GM12872 (cell line): ENCODE data around the gene VPS37C.

Experiments
- TF ChIP-seq, protein P1 (sequence below): IDR thresholded peaks from 3 replicates; pipeline ENCODE4 v1.5.1; 2011; ENCODE audit warnings: low read depth, mild to moderate bottlenecking, low read length, moderate library complexity; ENCODE audit not compliant: insufficient read depth

Gene VPS37C

DNA sequence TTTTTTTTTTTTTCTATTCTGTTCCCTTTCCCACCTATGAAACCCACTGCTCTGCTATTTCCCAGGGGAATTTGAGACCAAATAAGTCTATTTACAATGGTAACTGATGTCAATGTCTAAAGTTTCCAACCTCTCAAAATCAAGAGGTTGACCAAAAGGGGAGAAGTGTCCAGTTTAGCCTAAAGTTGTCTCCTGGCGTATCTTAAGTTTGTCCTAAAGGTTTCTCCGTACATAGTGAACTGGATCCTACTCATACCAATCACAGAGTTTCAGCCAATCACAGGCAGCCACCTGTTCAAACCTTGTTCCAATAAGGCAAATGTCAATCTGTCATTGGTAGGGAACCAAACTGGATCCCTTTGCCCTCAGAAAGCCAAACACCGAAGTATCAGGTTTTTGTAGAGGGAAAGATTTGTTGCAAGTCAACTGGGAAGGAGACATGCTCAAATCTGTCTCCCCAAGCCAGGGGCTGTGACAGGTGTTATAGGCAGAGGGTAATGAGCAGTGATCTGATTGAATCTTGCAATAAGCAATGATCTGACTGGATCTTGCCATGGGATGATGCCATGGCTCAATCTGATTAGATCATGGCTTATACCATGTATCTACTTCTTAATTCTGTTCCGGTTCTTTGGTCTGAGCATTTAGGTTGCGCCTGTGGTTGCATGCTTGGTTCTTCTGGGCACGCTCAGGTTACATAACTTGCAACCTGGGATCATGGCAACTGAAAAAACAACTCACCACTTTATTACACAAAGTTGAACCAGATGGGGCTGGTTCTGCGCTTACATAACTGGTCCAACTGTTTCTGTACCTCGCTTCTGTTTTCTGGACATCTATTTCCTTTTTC, 1.1 kb upstream of the VPS37C start:
- TF ChIP-seq, protein P1, sequence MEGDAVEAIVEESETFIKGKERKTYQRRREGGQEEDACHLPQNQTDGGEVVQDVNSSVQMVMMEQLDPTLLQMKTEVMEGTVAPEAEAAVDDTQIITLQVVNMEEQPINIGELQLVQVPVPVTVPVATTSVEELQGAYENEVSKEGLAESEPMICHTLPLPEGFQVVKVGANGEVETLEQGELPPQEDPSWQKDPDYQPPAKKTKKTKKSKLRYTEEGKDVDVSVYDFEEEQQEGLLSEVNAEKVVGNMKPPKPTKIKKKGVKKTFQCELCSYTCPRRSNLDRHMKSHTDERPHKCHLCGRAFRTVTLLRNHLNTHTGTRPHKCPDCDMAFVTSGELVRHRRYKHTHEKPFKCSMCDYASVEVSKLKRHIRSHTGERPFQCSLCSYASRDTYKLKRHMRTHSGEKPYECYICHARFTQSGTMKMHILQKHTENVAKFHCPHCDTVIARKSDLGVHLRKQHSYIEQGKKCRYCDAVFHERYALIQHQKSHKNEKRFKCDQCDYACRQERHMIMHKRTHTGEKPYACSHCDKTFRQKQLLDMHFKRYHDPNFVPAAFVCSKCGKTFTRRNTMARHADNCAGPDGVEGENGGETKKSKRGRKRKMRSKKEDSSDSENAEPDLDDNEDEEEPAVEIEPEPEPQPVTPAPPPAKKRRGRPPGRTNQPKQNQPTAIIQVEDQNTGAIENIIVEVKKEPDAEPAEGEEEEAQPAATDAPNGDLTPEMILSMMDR = no peak

DNA sequence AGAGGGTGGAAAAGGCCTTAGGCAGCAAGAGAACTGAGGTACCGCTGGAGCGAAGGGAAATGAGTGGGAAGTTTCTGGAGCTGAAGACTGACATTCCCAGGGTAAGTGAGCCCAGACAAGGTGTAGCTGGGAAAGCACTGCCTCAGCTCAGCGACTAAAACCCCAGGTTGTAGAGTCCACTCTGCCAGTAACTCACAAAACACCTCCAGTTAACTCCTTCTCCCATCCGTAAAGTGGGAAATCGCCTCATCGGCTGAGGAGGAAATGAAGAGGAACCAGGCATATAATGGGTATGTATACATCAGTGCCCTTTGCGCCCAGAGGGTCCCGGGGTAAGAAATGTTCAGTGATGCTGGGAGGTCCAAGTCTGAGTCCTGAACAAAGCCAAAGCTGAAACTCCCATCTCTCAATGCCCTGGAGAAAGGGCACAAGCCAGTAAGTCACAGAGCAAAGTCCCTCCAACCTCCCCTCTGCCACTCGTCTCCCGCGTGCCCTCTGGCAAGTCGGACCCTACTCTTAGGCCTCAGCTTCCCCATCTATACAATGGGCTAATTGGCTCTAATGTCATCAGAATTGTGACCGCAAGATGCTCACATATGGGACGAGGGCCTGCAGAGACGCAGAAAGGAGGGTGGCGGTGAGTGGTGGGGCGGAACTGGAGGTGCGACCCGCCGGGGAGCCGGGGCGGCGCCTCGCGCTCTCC, 588 bp downstream of the VPS37C start:
- TF ChIP-seq, protein P1 = no peak

- TF ChIP-seq, protein P1 = no peak
These were observed 2.4 kb downstream of the VPS37C start for GRCh38 chr11:61158691-61159381.

- TF ChIP-seq, protein P1 = no peak
These were observed 3.5 kb downstream of the VPS37C start for GRCh38 chr11:61157743-61158142.

DNA sequence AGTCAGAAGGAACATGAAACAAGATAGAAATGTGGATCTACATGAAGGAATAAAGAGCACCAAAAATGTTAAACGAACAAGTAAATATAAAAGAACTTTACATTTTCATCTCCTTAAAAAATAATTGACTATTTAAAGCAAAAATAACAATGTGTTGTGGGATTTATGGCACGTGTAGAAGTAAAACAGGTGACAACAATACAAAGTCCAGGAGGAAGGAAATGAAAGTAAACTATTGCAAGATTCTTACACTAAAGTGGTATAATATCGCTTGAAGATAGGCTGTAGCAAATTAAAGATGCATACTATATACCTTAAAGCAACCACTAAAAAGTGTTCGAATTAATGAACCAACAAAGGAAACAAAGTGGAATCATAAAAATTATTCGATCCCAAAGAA, 5.5 kb downstream of the VPS37C start:
- TF ChIP-seq, protein P1 = no peak

DNA sequence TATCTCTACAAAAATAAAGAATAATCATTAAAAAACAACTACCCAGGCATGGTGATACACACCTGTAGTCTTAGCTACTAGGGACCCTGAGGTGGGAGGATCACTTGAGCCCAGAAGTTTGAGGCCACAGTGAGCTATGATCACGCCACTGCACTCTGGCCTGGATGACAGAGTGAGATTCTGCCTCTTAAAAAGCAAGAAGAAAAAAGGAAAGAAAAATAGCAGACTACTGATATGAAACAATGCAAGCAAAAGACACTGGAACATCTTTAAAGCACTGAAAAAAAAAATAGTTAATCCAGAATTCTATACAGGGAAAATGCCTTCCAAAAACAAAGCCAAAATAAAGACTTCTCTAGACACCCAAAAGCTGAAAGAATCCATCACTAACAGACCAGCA, 5.9 kb downstream of the VPS37C start:
- TF ChIP-seq, protein P1 = no peak

DNA sequence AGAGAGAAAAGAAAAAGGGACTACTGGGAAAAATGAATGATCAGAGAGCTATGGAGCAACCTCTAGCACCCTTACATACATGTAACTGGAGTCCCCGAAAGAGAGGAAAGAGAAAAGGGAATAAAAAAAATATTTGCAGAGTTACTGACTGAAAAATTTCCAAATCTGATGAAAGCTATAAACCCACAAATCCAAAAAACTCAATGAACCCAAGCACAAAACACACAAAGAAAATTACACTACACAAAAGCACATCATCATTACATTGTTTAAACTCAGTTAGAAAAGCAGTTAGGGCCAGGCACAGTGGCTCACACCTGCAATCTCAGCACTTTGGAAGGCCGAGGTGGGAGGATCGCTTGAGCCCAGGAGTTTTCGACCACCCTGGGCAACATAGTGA, 6.7 kb downstream of the VPS37C start:
- TF ChIP-seq, protein P1 = no peak
